Keratinocyte (primary cell): ENCODE results near the gene VPS13A. TPM values are rescaled to one million over a fixed set of nuclear protein-coding genes. Genes with fewer than 3 reads are reported as not detected.

Experiments
- DNase-seq: peaks from one replicate; pipeline ENCODE4 v3.0.0-alpha.2; 2011; ENCODE audit warnings: low read depth, missing footprints, low spot score
- FAIRE-seq: peaks from 2 replicates; lab custom pipeline; 2011; peaks lifted over from hg19 to GRCh38; lab: Jason Lieb, UNC
- H2AFZ ChIP-seq: 2 replicates; pipeline ENCODE4 v1.6.0; 2012; ENCODE audit warnings: low read length, control low read depth, inconsistent platforms; ENCODE audit not compliant: control insufficient read depth
- H3K27ac ChIP-seq: 2 replicates; pipeline ENCODE4 v1.5.1; 2011; ENCODE audit warnings: low read length; ENCODE audit not compliant: control insufficient read depth, insufficient read depth
- H3K27me3 ChIP-seq: 3 replicates; pipeline ENCODE4 v1.6.0; 2011; ENCODE audit warnings: low read length; ENCODE audit not compliant: control insufficient read depth, insufficient read depth; ENCODE audit errors: extremely low read depth
- H3K36me3 ChIP-seq, 2 experiments: 2 replicates in 1 of 2; 3 replicates in 1 of 2; pipeline ENCODE4 v1.5.1; 2011; ENCODE audit warnings: low read length in 2 of 2, mild to moderate bottlenecking in 1 of 2; ENCODE audit not compliant: control insufficient read depth in 2 of 2, insufficient read depth in 2 of 2; ENCODE audit errors: extremely low read depth in 1 of 2
- H3K4me1 ChIP-seq: 3 replicates; pipeline ENCODE4 v1.5.1; 2011; ENCODE audit warnings: low read length; ENCODE audit not compliant: control insufficient read depth, insufficient read depth; ENCODE audit errors: extremely low read depth
- H3K4me2 ChIP-seq: 3 replicates; pipeline ENCODE4 v1.6.0; 2011; ENCODE audit warnings: low read depth, low read length; ENCODE audit not compliant: control insufficient read depth, insufficient read depth; ENCODE audit errors: extremely low read depth
- H3K4me3 ChIP-seq, 3 experiments: fragments of 200-600 bp in 1 of 3; sonication (generic) in 1 of 3; 2 replicates in 2 of 3; 3 replicates in 1 of 3; pipeline ENCODE4 v1.5.1; 2011 to 2016; ENCODE audit warnings: low read length in 3 of 3, mild to moderate bottlenecking in 3 of 3, control low read depth in 2 of 3, inconsistent platforms in 1 of 3, low read depth in 1 of 3, mixed read lengths in 1 of 3, mixed run types in 1 of 3, moderate library complexity in 1 of 3; ENCODE audit not compliant: control insufficient read depth in 2 of 3, insufficient read depth in 2 of 3; ENCODE audit errors: extremely low read depth in 1 of 3
- H3K79me2 ChIP-seq: 2 replicates; pipeline ENCODE4 v1.6.0; 2012; ENCODE audit warnings: low read length; ENCODE audit not compliant: control insufficient read depth, insufficient read depth
- H3K9ac ChIP-seq: 3 replicates; pipeline ENCODE4 v1.6.0; 2011; ENCODE audit warnings: low read length; ENCODE audit not compliant: control insufficient read depth, insufficient read depth; ENCODE audit errors: extremely low read depth
- H3K9me1 ChIP-seq: 3 replicates; pipeline ENCODE4 v1.6.0; 2011; ENCODE audit warnings: low read length; ENCODE audit not compliant: control insufficient read depth, insufficient read depth; ENCODE audit errors: extremely low read depth
- H3K9me3 ChIP-seq: 2 replicates; pipeline ENCODE4 v1.5.1; 2012; ENCODE audit warnings: low read depth, low read length; ENCODE audit not compliant: control insufficient read depth
- H4K20me1 ChIP-seq: 3 replicates; pipeline ENCODE4 v1.6.0; 2011; ENCODE audit warnings: low read length; ENCODE audit not compliant: control insufficient read depth, insufficient read depth; ENCODE audit errors: extremely low read depth
- CTCF ChIP-seq, 3 experiments: IDR thresholded peaks in 1 of 3; conservative IDR thresholded peaks in 1 of 3; optimal IDR thresholded peaks in 1 of 3; 2 replicates in 2 of 3; 3 replicates in 1 of 3; pipeline versions ENCODE3 to v1.5.1; 2011; ENCODE audit warnings: low read length in 3 of 3, mild to moderate bottlenecking in 3 of 3, moderate library complexity in 2 of 3, control low read depth in 1 of 3, inconsistent platforms in 1 of 3; ENCODE audit not compliant: insufficient read depth in 2 of 3; ENCODE audit errors: extremely low read depth in 1 of 3
- EZH2 ChIP-seq: IDR thresholded peaks from one replicate; pipeline ENCODE4 v1.6.1; 2012; ENCODE audit warnings: inconsistent platforms, mild to moderate bottlenecking, low read length, moderate library complexity
- dilution Hi-C: fragments of 300-500 bp; cut with MboI; formaldehyde crosslinking; loops from one replicate; pipeline ENCODE4 v1.7.0; 2020; ENCODE audit warnings: low sequenced_read_pairs; ENCODE audit not compliant: extremely low pct_ligation_motif_present
- polyA plus RNA-seq, 5 experiments: library from polyadenylated mRNA; depleted of rRNA in 3 of 5; stranded (reverse) in 3 of 5; stranded (forward) in 1 of 5; unstranded in 1 of 5; fragments of >200 nt; gene quantifications; 1 replicate in 1 of 5; 2 replicates in 3 of 5; 3 replicates in 1 of 5; pipeline versions ENCODE4 v1.2.1 to v1.2.3, GENCODE V29; 2011 to 2012; ENCODE audit warnings: missing spikeins in 2 of 5, low read depth in 1 of 5, low replicate concordance in 1 of 5

Gene VPS13A
- polyA plus RNA-seq, 1 donor (not counting 4 experiments of a cell fraction or from before 2014, with no cell fraction given), result 55.3 TPM

DNA sequence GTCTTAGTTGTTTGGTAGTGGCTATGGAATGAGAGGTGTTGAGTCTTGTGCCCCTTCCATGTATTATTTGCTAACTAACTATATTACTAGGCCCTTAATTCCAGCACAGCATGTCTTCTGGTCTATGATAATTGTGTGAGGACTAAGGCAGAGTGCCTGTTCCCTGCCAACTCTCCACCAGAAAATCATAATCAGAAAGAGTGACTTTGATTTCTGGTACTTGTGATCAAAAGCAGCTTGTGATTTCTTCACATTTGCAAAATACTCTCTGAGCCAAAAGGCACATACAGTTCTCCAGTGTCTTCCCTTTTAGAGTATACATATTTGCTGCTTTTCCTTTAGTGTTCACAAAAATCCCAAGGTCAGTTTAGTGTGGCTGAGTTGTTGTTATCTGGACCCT is 240.9 kb downstream of the VPS13A start:
- no peak for DNase-seq
- Histone ChIP-seq H3K4me1 (no peaks in the 10 kb centered on the region), H2AFZ (no peak overlapping the region), H3K79me2 (no peaks in the 10 kb centered on the region), H3K9me3 (no peaks in the 10 kb centered on the region), H4K20me1 (no peaks in the 10 kb centered on the region), H3K4me3 (no peak overlapping the region), H3K4me2 (no peak overlapping the region), H3K36me3 (no peaks in the 10 kb centered on the region), H3K9ac (no peak overlapping the region), H3K27ac (no peak overlapping the region), H3K27me3 (no peaks in the 10 kb centered on the region), H3K9me1 (no peaks in the 10 kb centered on the region)
- TF ChIP-seq EZH2 (no peak), CTCF (optimal IDR thresholded peaks at IDR 0.05 in 1 of 3, IDR thresholded peaks at IDR 0.05 in 1 of 3, conservative IDR thresholded peaks at IDR 0.05 in 1 of 3; ENCODE audit: extremely low read depth in 1 of 3, insufficient read depth in 2 of 3, low read length in 3 of 3) (no peak)
- dilution Hi-C loops, result no loop called here
- FAIRE-seq, result no peak

GRCh38 chr9:77420641-77421040 is 243.3 kb downstream of the VPS13A start:
- Histone ChIP-seq H3K36me3 (no peaks in the 10 kb centered on the region), H3K4me3 (no peak overlapping the region), H2AFZ (no peak overlapping the region), H3K9ac (no peak overlapping the region), H3K27me3 (no peaks in the 10 kb centered on the region), H3K9me1 (no peaks in the 10 kb centered on the region), H3K27ac (no peak overlapping the region), H3K4me2 (no peak overlapping the region), H4K20me1 (no peaks in the 10 kb centered on the region), H3K9me3 (no peaks in the 10 kb centered on the region), H3K4me1 (no peaks in the 10 kb centered on the region), H3K79me2 (no peaks in the 10 kb centered on the region)
- TF ChIP-seq EZH2 (no peak), CTCF (optimal IDR thresholded peaks at IDR 0.05 in 1 of 3, IDR thresholded peaks at IDR 0.05 in 1 of 3, conservative IDR thresholded peaks at IDR 0.05 in 1 of 3; ENCODE audit: extremely low read depth in 1 of 3, insufficient read depth in 2 of 3, low read length in 3 of 3) (no peak)
- dilution Hi-C loops, result no loop called here
- no peak for DNase-seq
- no peak for FAIRE-seq
